OCI-LY3 (cell line): ENCODE measurements around the gene MRPL10.

ENCODE experiments used
- H2AFZ ChIP-seq: fragments of 200-600, 300-600 bp; shearing (Covaris generic); 2 replicates; pipeline ENCODE4 v1.6.0; 2014; ENCODE audit warnings: antibody characterized with exemption, low read depth, low read length
- H3K27ac ChIP-seq: fragments of 200-600, 300-600 bp; sonication (generic); 2 replicates; pipeline ENCODE4 v1.5.1; 2014; ENCODE audit warnings: mild to moderate bottlenecking, low read length, moderate library complexity, mixed read lengths
- H3K27me3 ChIP-seq: fragments of 200-600, 300-600 bp; sonication (generic); 2 replicates; pipeline ENCODE4 v1.6.1; 2014; ENCODE audit warnings: low read depth, low read length, mixed read lengths
- H3K36me3 ChIP-seq: fragments of 200-600, 300-600 bp; sonication (generic); replicated peaks from 2 replicates; pipeline ENCODE3; 2014; ENCODE audit warnings: low read depth, low read length, mixed read lengths
- H3K4me1 ChIP-seq: fragments of 300-600, 200-600 bp; sonication (generic); 2 replicates; pipeline ENCODE4 v1.6.1; 2014; ENCODE audit warnings: low read length, mixed read lengths
- H3K4me2 ChIP-seq: fragments of 200-600, 300-600 bp; sonication (generic); 2 replicates; pipeline ENCODE4 v1.6.1; 2014; ENCODE audit warnings: low read length, mixed read lengths
- H3K4me3 ChIP-seq: fragments of 300-600, 200-600 bp; sonication (generic); 2 replicates; pipeline ENCODE4 v1.5.1; 2014; ENCODE audit warnings: antibody characterized with exemption, mild to moderate bottlenecking, low read length, moderate library complexity
- H3K79me2 ChIP-seq: fragments of 300-600, 200-600 bp; shearing (Covaris generic); 2 replicates; pipeline ENCODE4 v1.6.1; 2014; ENCODE audit warnings: mild to moderate bottlenecking, low read length, mixed read lengths
- H3K9ac ChIP-seq: fragments of 300-600, 200-600 bp; shearing (Covaris generic); 2 replicates; pipeline ENCODE4 v1.6.0; 2014; ENCODE audit warnings: mild to moderate bottlenecking, low read length, moderate library complexity
- H3K9me3 ChIP-seq: fragments of 200-600, 300-600 bp; shearing (Covaris generic); 2 replicates; pipeline ENCODE4 v1.6.1; 2014; ENCODE audit warnings: low read length, mixed read lengths; ENCODE audit not compliant: insufficient read depth
- H4K20me1 ChIP-seq: fragments of 200-600, 300-600 bp; sonication (generic); 2 replicates; pipeline ENCODE4 v1.6.1; 2016; ENCODE audit warnings: low read length, mixed read lengths; ENCODE audit not compliant: insufficient read depth
- CTCF ChIP-seq: fragments of 200-600, 300-600 bp; sonication (generic); IDR thresholded peaks from 2 replicates; pipeline ENCODE4 v1.5.1; 2014; ENCODE audit warnings: antibody characterized with exemption, low read length, low read depth
- EZH2phosphoT487 ChIP-seq: fragments of 200-600 bp; shearing (Covaris generic); IDR thresholded peaks from 2 replicates; pipeline ENCODE4 v1.6.1; 2018; ENCODE audit warnings: antibody characterized with exemption, mixed run types, low read depth

Gene MRPL10

DNA sequence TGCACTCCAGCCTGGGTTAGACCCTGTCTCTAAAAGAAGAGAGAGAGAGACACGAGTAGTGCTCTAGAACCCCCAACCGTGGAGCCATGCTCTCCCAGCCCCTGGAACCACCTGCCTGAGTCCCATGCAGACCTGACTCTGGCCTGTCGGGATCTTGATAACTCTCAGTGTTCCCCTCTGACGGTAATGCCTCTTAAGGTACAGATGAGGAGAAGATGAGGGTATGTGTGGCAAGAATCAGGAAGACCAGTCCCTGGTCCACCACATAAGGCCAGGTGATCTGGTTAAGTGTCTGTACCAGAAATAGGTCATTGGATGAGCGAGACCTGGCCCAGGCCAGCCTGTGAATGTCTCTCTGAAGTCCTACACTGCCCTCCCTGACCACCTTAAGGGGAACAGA is 28.1 kb downstream of the MRPL10 start:
- Histone ChIP-seq H3K4me3 (no peak overlapping the region), H3K79me2 (no peaks in the 10 kb centered on the region), H3K9ac (no peak overlapping the region), H4K20me1 (no peaks in the 10 kb centered on the region), H3K9me3 (no peaks in the 10 kb centered on the region), H3K27me3 (no peaks in the 10 kb centered on the region), H2AFZ (no peak overlapping the region), H3K4me1 (no peaks in the 10 kb centered on the region), H3K4me2 (no peak overlapping the region), H3K36me3 (no peaks in the 10 kb centered on the region), H3K27ac (no peak overlapping the region)
- TF ChIP-seq EZH2phosphoT487 (no peak), CTCF (no peak)

DNA sequence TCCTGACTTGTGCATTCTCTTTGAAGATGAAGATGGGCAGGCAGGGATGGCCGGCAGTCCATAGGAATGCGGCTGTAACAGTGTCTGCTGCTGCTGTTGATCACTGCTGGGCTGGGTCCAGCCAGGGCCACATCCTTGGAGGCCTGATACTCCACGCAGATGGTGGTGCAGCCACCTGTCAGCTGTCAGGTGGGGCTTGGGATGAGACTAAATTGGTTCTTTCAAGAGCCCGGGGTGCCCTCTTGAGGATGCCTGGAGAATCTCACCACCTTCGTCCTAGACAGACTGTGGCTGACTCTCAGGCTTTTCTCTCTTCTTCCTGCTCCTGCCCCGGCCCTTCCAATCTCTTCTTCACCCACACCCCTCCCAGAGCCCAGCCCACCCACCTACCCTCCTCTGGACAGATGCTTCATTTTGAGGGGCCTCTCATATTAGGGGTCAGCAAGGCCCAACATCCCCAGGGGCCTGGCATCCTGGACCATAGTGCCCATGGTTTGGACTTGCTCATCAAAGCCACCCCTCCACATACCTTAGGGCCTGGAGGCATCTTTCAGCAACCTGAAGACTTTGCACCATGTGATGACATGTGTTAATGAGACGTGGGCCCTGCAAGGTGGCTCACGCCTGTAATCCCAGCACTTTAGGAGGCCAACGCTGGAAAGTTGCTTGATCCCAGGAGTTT is 28.9 kb downstream of the MRPL10 start:
- TF ChIP-seq EZH2phosphoT487 (no peak), CTCF (peak; percentile 74)
- H3K4me2 ChIP-seq = no peak overlapping the region

DNA sequence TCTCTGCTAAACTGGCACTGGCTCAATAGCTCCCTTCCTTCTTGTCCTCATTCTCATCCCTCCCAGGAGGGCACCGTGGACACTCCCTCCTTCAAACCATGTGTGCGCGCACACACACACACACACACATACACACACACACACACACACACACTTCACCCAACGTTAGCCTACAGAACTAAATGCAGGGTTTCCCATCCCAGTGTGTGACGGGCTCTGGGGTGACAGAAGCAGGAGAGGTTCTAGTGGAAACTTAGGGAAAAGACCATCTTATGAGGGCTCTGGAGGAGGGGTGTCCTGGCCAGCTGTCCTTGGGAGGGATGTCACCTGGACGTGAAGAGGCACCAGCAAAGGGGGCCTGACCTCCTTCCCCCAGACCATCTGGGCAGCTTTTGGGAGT is 29.4 kb downstream of the MRPL10 start:
- no peak overlapping the region for H3K4me3 ChIP-seq
- H3K9ac ChIP-seq = no peak overlapping the region
- H3K27ac ChIP-seq = no peak overlapping the region
- H3K79me2 ChIP-seq = no peaks in the 10 kb centered on the region
- no peak for TF ChIP-seq EZH2phosphoT487
- no peak for TF ChIP-seq CTCF
- H4K20me1 ChIP-seq = no peaks in the 10 kb centered on the region
- no peaks in the 10 kb centered on the region for H3K27me3 ChIP-seq
- no peaks in the 10 kb centered on the region for H3K36me3 ChIP-seq
- no peaks in the 10 kb centered on the region for H3K4me1 ChIP-seq
- no peak overlapping the region for H2AFZ ChIP-seq
- H3K9me3 ChIP-seq = no peaks in the 10 kb centered on the region
- H3K4me2 ChIP-seq = no peak overlapping the region

More for the DNA sequence above, 28.9 kb downstream of the MRPL10 start:
- Histone ChIP-seq H3K27ac (no peak overlapping the region), H3K9me3 (no peaks in the 10 kb centered on the region), H4K20me1 (no peaks in the 10 kb centered on the region), H2AFZ (0 out of 2 replicates have a peak overlapping the region, but pooled peaks have one; percentile 46), H3K4me3 (no peak overlapping the region), H3K4me1 (no peaks in the 10 kb centered on the region), H3K79me2 (no peaks in the 10 kb centered on the region), H3K27me3 (no peaks in the 10 kb centered on the region), H3K36me3 (no peaks in the 10 kb centered on the region), H3K9ac (no peak overlapping the region)

DNA sequence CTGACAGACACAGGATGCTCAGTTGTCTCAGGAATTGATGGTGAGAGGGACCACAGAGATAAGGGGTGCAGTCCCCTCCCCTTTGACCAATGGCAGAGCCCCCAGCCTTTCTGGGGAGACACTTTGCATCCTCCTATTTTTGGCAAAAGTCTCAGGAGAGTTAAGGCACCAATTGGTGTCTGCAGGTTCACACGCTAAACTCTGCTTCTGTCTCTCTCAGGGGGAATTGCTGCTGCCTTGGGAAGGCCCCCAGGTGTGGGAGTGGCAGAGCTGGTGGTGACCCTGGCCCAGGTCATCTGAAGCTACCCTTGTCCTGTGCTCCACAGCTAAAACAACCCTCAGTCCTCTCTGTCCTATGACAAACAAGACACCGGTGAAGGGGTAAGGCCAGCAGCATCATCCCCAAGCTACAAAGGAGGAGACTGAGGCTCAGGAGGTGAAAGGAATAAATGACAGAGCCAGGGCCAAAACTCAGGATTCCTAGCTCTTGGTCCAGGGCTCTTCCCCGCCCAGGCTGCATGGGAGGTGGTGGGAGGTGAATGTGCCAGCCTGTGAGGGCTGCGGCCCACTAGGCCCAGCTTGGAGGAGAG is 30.1 kb downstream of the MRPL10 start:
- no peak overlapping the region for H3K27ac ChIP-seq
- H3K36me3 ChIP-seq = no peaks in the 10 kb centered on the region
- H3K79me2 ChIP-seq = no peaks in the 10 kb centered on the region
- H3K27me3 ChIP-seq = no peaks in the 10 kb centered on the region
- no peak overlapping the region for H3K4me2 ChIP-seq
- no peaks in the 10 kb centered on the region for H4K20me1 ChIP-seq
- no peak overlapping the region for H3K4me3 ChIP-seq
- H3K9me3 ChIP-seq = no peaks in the 10 kb centered on the region
- H3K9ac ChIP-seq = no peak overlapping the region
- no peak overlapping the region for H2AFZ ChIP-seq
- no peaks in the 10 kb centered on the region for H3K4me1 ChIP-seq
- TF ChIP-seq EZH2phosphoT487 (no peak), CTCF (no peak)
